Upper lobe of left lung (tissue), 6 donors: Measurements from ENCODE around the gene CRTC3. TPM values are rescaled to one million over a fixed set of nuclear protein-coding genes. Genes with fewer than 3 reads are reported as not detected.
"Not testable (repeated sequence)": the region's sequence is repeated elsewhere in the genome, so short reads cannot be mapped to it uniquely, and the experiment has no call there.

ENCODE experiments used
- ATAC-seq, 2 donors: fragments of 200-7000 bp; cut with Tn5 transposase; one replicate each; pipeline ENCODE4 v1.9.1; 2022; ENCODE audit warnings: mild to moderate bottlenecking in 2 of 2, moderate library complexity in 2 of 2; ENCODE audit not compliant: low FRiP score in 2 of 2
- DNase-seq, 2 donors: peaks; one replicate each; pipeline ENCODE4 v3.0.0-alpha.2; 2019 to 2020
- H3K27ac ChIP-seq, 4 donors: fragments of 200-600 bp; sonication (generic); one replicate each; pipeline ENCODE4 v1.5.1; 2016 to 2019
- H3K27me3 ChIP-seq, 4 donors: fragments of 200-600 bp; sonication (generic); one replicate each; pipeline ENCODE4 v1.5.1; 2017 to 2019
- H3K36me3 ChIP-seq, 4 donors: fragments of 200-600 bp; sonication (generic); one replicate each; pipeline ENCODE4 v1.5.1; 2016 to 2019
- H3K4me1 ChIP-seq, 4 donors: fragments of 200-600 bp; sonication (generic); one replicate each; pipeline ENCODE4 v1.5.1; 2018 to 2019
- H3K4me3 ChIP-seq, 4 donors: fragments of 200-600 bp; sonication (generic); one replicate each; pipeline ENCODE4 v1.5.1; 2017 to 2019; ENCODE audit warnings: mild to moderate bottlenecking in 2 of 4, moderate library complexity in 1 of 4
- H3K9me3 ChIP-seq, 4 donors: fragments of 200-600 bp; sonication (generic); one replicate each; pipeline ENCODE4 v1.5.1; 2018 to 2019
- EP300 ChIP-seq, 4 donors: sonication (generic); formaldehyde crosslinking; IDR thresholded peaks; one replicate each; pipeline ENCODE4 v1.5.1; 2017; ENCODE audit warnings: antibody characterized with exemption in 4 of 4, control low read depth in 2 of 4
- POLR2A ChIP-seq, 4 donors: fragments of 450-650 bp; IDR thresholded peaks; one replicate each; pipeline ENCODE4 v1.5.1; 2016 to 2017; ENCODE audit warnings: antibody characterized with exemption in 4 of 4, mild to moderate bottlenecking in 2 of 4
- POLR2AphosphoS5 ChIP-seq, 2 donors: sonication (generic); formaldehyde crosslinking; IDR thresholded peaks; one replicate each; pipeline ENCODE4 v1.5.1; 2017; ENCODE audit warnings: antibody characterized with exemption in 2 of 2
- WGBS, 2 donors: methylation state at CpG; one replicate each; pipeline ENCODE4 v1.1.5; 2017 to 2018; 5-methylcytosine and 5-hydroxymethylcytosine counted together
- total RNA-seq, 6 donors: library from RNA; depleted of rRNA in 4 of 6; stranded (reverse); fragments of >200 nt in 4 of 6; gene quantifications; one replicate each; pipeline versions ENCODE4 v1.1.0 to v1.2.1, GENCODE V29; 2016 to 2021
- TF ChIP-seq, protein P1 (sequence below), 6 experiments: fragments of 450-650 bp in 4 of 6; fragments of 200-600 bp in 2 of 6; sonication (generic) in 2 of 6; IDR thresholded peaks; one replicate each; pipeline ENCODE4 v1.5.1; 2016 to 2019; ENCODE audit warnings: antibody characterized with exemption in 6 of 6
- donor health status: DM: no; HTN: no; CAD: no; lungs with moderate emphysema.
- donor health status: DM: no; HTN: yes; CAD: no; lungs with severe emphysema.

CRTC3 gene
- total RNA-seq, 6 donors from 2014 or later, result 30.9 to 42.7 (median 35.1) TPM

DNA sequence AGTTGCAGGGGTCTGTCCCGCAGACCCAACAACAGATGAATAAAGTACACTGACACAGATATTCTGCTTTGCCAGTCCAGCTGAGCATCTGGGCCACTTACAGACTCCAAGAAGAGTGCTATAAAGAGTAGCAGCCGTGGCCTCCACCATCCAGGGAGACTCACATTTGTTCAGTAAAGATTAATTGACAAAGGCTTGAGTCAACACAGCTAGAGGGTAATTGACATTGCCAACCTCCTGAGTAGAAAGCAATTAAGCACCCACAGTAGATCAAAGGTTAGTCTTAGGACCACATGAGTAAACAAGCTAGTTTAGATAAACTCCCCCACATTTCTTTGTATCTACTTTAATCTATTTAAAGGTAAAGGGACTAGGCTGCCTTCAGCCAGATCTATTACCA lies 16.3 kb upstream of the CRTC3 start:
- no peak overlapping the region for H3K27ac ChIP-seq
- H3K36me3 ChIP-seq, result no peaks in the 10 kb centered on the region
- no peak for TF ChIP-seq POLR2AphosphoS5 (IDR thresholded peaks at IDR 0.05)
- TF ChIP-seq, protein P1, sequence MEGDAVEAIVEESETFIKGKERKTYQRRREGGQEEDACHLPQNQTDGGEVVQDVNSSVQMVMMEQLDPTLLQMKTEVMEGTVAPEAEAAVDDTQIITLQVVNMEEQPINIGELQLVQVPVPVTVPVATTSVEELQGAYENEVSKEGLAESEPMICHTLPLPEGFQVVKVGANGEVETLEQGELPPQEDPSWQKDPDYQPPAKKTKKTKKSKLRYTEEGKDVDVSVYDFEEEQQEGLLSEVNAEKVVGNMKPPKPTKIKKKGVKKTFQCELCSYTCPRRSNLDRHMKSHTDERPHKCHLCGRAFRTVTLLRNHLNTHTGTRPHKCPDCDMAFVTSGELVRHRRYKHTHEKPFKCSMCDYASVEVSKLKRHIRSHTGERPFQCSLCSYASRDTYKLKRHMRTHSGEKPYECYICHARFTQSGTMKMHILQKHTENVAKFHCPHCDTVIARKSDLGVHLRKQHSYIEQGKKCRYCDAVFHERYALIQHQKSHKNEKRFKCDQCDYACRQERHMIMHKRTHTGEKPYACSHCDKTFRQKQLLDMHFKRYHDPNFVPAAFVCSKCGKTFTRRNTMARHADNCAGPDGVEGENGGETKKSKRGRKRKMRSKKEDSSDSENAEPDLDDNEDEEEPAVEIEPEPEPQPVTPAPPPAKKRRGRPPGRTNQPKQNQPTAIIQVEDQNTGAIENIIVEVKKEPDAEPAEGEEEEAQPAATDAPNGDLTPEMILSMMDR (IDR thresholded peaks at IDR 0.05), result no peak
- ATAC-seq, result no peak
- no peaks in the 10 kb centered on the region for H3K27me3 ChIP-seq
- no peaks in the 10 kb centered on the region for H3K9me3 ChIP-seq
- no peak overlapping the region for H3K4me3 ChIP-seq
- no peak for DNase-seq
- H3K4me1 ChIP-seq, result no peaks in the 10 kb centered on the region
- WGBS, 2 donors, result 93 to 96% methylated on average over 2 of the region's 2 CpGs

DNA sequence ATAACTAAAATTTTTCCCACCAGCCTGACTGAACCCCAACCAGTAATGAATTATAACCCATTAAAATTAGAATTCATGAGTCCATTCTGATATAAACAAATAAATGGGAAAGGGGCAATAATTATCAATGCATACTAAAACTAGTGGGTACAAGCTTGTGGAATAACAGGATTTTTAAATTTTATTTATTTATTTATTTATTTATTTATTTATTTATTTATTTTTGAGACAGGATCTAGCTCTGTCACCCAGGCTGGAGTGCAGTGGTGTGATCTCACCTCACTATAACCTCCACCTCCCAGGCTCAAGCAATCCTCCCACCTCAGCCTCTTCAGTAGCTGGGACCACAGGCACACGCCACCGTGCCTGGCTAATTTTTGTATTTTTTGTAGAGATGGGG lies 15.8 kb upstream of the CRTC3 start:
- not testable (repeated sequence) for DNase-seq, H3K36me3 ChIP-seq, H3K27me3 ChIP-seq, ATAC-seq, H3K4me1 ChIP-seq, H3K27ac ChIP-seq, H3K9me3 ChIP-seq, H3K4me3 ChIP-seq
- 81 to 98% methylated on average over 2 of the region's 2 CpGs for WGBS, 2 donors

DNA sequence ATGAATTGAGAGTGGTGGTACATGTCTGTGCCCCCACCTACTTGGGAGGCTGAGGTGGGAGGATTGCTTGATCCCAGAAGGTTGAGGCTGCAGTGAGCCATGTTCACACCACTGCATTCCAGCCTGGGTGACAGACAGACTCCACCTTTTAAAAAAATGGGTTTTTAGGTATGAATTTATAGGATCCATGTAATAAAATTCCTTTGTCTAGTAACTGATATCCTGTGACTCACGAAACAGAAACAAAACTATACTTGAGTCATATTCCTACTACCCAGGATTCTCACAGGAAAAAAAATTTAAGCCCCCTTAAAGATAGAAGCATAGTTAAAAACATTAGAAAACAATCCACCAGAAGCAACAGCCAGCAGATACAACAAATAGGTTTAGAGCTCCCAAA lies 10.0 kb upstream of the CRTC3 start:
- no peak overlapping the region for H3K27ac ChIP-seq
- H3K27me3 ChIP-seq, result no peaks in the 10 kb centered on the region
- no peaks in the 10 kb centered on the region for H3K9me3 ChIP-seq
- no peaks in the 10 kb centered on the region for H3K4me1 ChIP-seq
- 62 to 66% methylated on average over 1 of the region's 1 CpG for WGBS, 2 donors
- no peak for ATAC-seq
- DNase-seq, result no peak
- no peaks in the 10 kb centered on the region for H3K36me3 ChIP-seq
- TF ChIP-seq POLR2AphosphoS5 (IDR thresholded peaks at IDR 0.05) (no peak), POLR2A (IDR thresholded peaks at IDR 0.05) (no peak), EP300 (IDR thresholded peaks at IDR 0.05) (no peak)
- TF ChIP-seq, protein P1 (IDR thresholded peaks at IDR 0.05), result no peak
- no peak overlapping the region for H3K4me3 ChIP-seq

DNA sequence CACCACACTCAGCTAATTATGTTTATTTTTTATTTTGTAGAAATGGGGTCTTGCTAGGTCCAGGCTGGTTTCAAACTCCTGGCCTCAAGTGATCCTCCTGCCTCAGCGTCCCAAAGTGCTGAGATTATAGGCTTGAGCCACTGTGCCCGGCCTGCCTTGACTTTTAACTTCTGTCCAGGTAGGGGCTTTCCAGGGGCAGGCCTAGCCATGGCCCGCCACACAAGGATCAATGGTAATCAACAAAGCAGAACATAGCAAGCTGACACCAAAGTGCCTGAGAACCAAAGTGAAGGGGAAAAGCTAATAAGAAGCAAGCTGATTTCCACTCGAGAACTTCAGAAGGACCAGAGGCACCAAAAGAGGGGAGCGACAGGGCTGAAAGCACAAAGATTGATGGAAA lies 9.4 kb upstream of the CRTC3 start:
- 81 to 94% methylated on average over 5 of the region's 5 CpGs for WGBS, 2 donors
- H3K27ac ChIP-seq, result no peak overlapping the region
- DNase-seq (no peak), ATAC-seq (no peak)
- H3K36me3 ChIP-seq, result no peaks in the 10 kb centered on the region
- no peaks in the 10 kb centered on the region for H3K27me3 ChIP-seq
- H3K9me3 ChIP-seq, result no peaks in the 10 kb centered on the region
- no peak for TF ChIP-seq EP300 (IDR thresholded peaks at IDR 0.05)
- no peak overlapping the region for H3K4me3 ChIP-seq
- H3K4me1 ChIP-seq, result no peaks in the 10 kb centered on the region

DNA sequence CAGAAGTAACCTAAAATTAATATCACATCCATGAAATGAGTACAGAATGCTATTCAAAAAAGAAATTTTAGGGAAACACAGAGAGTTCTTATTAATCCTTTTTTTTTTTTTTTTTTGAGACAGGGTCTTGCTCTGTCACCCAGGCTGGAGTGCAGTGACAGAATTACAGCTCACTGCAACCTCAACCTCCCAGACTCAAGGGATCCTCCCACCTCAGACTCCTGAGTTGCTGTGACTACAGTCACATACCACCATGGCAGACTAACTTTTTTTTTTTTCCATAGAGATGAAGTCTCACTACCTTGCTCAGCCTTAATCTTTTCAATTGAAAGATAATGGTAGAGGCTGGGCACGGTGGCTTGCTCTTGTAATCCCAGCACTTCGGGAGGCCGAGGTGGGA lies 6.3 kb upstream of the CRTC3 start:
- Histone ChIP-seq H3K27me3 (no peaks in the 10 kb centered on the region), H3K4me3 (no peak overlapping the region), H3K36me3 (no peaks in the 10 kb centered on the region), H3K27ac (no peak overlapping the region), H3K9me3 (no peaks in the 10 kb centered on the region), H3K4me1 (no peaks in the 10 kb centered on the region)
- TF ChIP-seq POLR2A (IDR thresholded peaks at IDR 0.05), result no peak
- no peak for TF ChIP-seq EP300 (IDR thresholded peaks at IDR 0.05)
- TF ChIP-seq, protein P1 (IDR thresholded peaks at IDR 0.05), result no peak
- TF ChIP-seq POLR2AphosphoS5 (IDR thresholded peaks at IDR 0.05), result no peak
- 89 to 91% methylated on average over 3 of the region's 3 CpGs for WGBS, 2 donors
- ATAC-seq (no peak), DNase-seq (no peak)

DNA sequence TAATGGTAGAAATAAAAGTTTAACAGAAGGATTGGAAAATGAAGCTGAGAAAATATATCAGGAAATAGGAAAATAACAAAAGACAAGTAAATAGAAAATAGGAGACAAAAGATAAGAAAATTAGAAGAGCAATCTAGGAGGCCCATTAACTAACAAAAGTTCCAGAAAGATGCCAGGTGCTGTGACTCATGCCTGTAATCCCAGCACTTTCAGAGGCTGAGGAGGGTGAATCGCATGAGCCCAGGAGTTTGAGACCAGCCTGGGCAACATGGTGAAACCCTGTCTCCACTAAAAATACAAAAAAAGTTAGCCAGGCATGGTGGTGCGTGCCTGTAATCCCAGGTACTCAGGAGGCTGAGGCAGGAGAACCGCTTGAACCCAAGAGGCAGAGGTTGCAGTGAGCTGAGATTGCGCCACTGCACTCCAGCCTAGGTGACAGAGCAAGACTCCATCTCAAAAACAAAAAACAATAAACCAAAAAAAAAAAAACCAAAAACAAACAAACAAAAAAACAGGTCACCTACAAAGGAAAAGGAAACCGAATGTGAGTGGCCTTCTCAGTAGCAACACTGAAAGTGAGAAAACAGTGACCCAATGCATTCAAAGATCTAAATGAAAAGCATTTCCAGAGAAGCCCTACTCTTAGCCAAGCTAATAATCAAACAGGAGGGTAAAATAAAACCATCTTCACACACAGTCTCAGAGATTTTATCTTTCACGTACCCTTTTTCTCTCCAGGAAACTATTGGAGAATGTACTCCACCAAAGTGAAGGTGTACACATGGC lies 5.5 kb upstream of the CRTC3 start:
- not testable (repeated sequence) for H3K27ac ChIP-seq, H3K4me1 ChIP-seq, DNase-seq, H3K9me3 ChIP-seq, H3K4me3 ChIP-seq, ATAC-seq, H3K36me3 ChIP-seq, H3K27me3 ChIP-seq
- 85 to 95% methylated on average over 6 of the region's 6 CpGs for WGBS, 2 donors
